Stimulated activated CD4-positive, alpha-beta T cell treated with anti-CD3 and anti-CD28 coated beads, Interleukin-2, amount 100 ng/mL, for 4 hours (primary cell): ENCODE measurements around the gene ALG1L2.
A peak's percentile ranks its signal among the peaks of the same experiment; 100 is the strongest.
"Not testable (repeated sequence)": the region's sequence is repeated elsewhere in the genome, so short reads cannot be mapped to it uniquely, and the experiment has no call there.

Source experiments
- DNase-seq: peaks from one replicate; pipeline ENCODE4 v3.0.0-alpha.2; 2020; ENCODE audit warnings: low read depth

ALG1L2 gene

GRCh38 chr3:130093741-130094391 lies 12.2 kb downstream of the ALG1L2 start:
- no peak for DNase-seq

GRCh38 chr3:130094491-130094941 lies 12.9 kb downstream of the ALG1L2 start:
- DNase-seq, result not testable (repeated sequence)

GRCh38 chr3:130095858-130096257 lies 14.2 kb downstream of the ALG1L2 start:
- not testable (repeated sequence) for DNase-seq

- DNase-seq, result not testable (repeated sequence)
Measured at GRCh38 chr3:130097096-130097495, 15.5 kb downstream of the ALG1L2 start.

- not testable (repeated sequence) for DNase-seq
Measured at GRCh38 chr3:130097690-130098638, 16.3 kb downstream of the ALG1L2 start.

GRCh38 chr3:130098639-130099385 lies 17.2 kb downstream of the ALG1L2 start:
- DNase-seq, result not testable (repeated sequence)

- DNase-seq, result not testable (repeated sequence)
Measured at GRCh38 chr3:130102545-130102944, 20.9 kb downstream of the ALG1L2 start.

GRCh38 chr3:130104191-130104590 lies 22.6 kb downstream of the ALG1L2 start:
- not testable (repeated sequence) for DNase-seq

GRCh38 chr3:130107333-130107995 lies 25.8 kb downstream of the ALG1L2 start:
- not testable (repeated sequence) for DNase-seq

GRCh38 chr3:130108836-130109585 lies 27.4 kb downstream of the ALG1L2 start:
- not testable (repeated sequence) for DNase-seq

- DNase-seq, result not testable (repeated sequence)
Measured at GRCh38 chr3:130110386-130111169, 28.9 kb downstream of the ALG1L2 start.

GRCh38 chr3:130111185-130111864 lies 29.7 kb downstream of the ALG1L2 start:
- DNase-seq, result peak; percentile 100

- peak; percentile 99 for DNase-seq
Measured at GRCh38 chr3:130111865-130112747, 30.5 kb downstream of the ALG1L2 start.

GRCh38 chr3:130112748-130113073 lies 31.1 kb downstream of the ALG1L2 start:
- not testable (repeated sequence) for DNase-seq

- DNase-seq, result not testable (repeated sequence)
Measured at GRCh38 chr3:130115400-130115799, 33.8 kb downstream of the ALG1L2 start.

- DNase-seq, result no peak
Measured at GRCh38 chr3:130117933-130118332, 36.3 kb downstream of the ALG1L2 start.

GRCh38 chr3:130119824-130120223 lies 38.2 kb downstream of the ALG1L2 start:
- DNase-seq, result not testable (repeated sequence)

- DNase-seq, result not testable (repeated sequence)
Measured at GRCh38 chr3:130120291-130120690, 38.7 kb downstream of the ALG1L2 start.
